K562 (cell line): ENCODE measurements around the gene CEP126. TPM values are rescaled to one million over a fixed set of nuclear protein-coding genes. Genes with fewer than 3 reads are reported as not detected.

Experiments used
- ATAC-seq: fragments of 200-7000 bp; cut with Tn5 transposase; 3 replicates; pipeline ENCODE4 v1.9.1; 2020; ENCODE audit warnings: moderate library complexity
- BruUV-seq: library from RNA; stranded (reverse); fragments of 400-500 nt; replicated peaks from 2 replicates; lab custom pipeline; 2021; lab: Mats Ljungman, UMichigan
- CTCF ChIA-PET: fragments of 300-600 bp; formaldehyde crosslinking; extraction: SDS; loops from one replicate; lab custom pipeline; 2021; ENCODE audit warnings: low intra/inter-chr PET ratio; lab: Yijun Ruan, JAX
- POLR2A ChIA-PET: fragments of 300-600, 350-650 bp; sonication (Branson Sonifier 250); formaldehyde crosslinking; extraction: SDS; loops from one replicate; lab custom pipeline; 2021; ENCODE audit warnings: antibody characterized with exemption, inconsistent platforms; lab: Yijun Ruan, JAX
- DNase-seq, 4 experiments: peaks; one replicate each; pipeline versions ENCODE4 v3.0.0 to v3.0.0-alpha.2; 2011 to 2018; ENCODE audit warnings: low spot score in 3 of 4, mixed read lengths in 3 of 4; ENCODE audit errors: extremely low read depth in 1 of 4
- FAIRE-seq: peaks from 2 replicates; lab custom pipeline; 2011; peaks lifted over from hg19 to GRCh38; lab: Jason Lieb, UNC
- H2AFZ ChIP-seq: 2 replicates; pipeline ENCODE4 v1.6.0; 2011; ENCODE audit warnings: low read depth, low read length, control low read depth, inconsistent platforms
- H3K27ac ChIP-seq: fragments of 200-600 bp; 3 replicates; pipeline ENCODE4 v1.8.0; 2011; ENCODE audit warnings: low read depth, mild to moderate bottlenecking, control low read depth, inconsistent platforms, low read length, moderate library complexity, mixed read lengths; ENCODE audit errors: extremely low read depth
- H3K27me3 ChIP-seq, 2 experiments: fragments of 300-600 bp in 1 of 2; 2 replicates in 1 of 2; 3 replicates in 1 of 2; pipeline versions ENCODE4 v1.6.0 to v1.8.0; 2011; ENCODE audit warnings: inconsistent platforms in 2 of 2, low read length in 2 of 2, mild to moderate bottlenecking in 1 of 2, mixed read lengths in 1 of 2, moderate library complexity in 1 of 2; ENCODE audit not compliant: control insufficient read depth in 2 of 2, insufficient read depth in 2 of 2
- H3K36me3 ChIP-seq: fragments of 300-600 bp; 3 replicates; pipeline ENCODE4 v1.8.0; 2011; ENCODE audit warnings: mild to moderate bottlenecking, low read length, inconsistent platforms; ENCODE audit not compliant: control insufficient read depth, insufficient read depth
- H3K4me1 ChIP-seq, 2 experiments: fragments of 200-600 bp in 1 of 2; replicated peaks in 1 of 2; 2 replicates in 1 of 2; 3 replicates in 1 of 2; pipeline versions ENCODE4 v1.5.1 to v1.8.0; 2011; ENCODE audit warnings: inconsistent platforms in 2 of 2, low read length in 2 of 2, mild to moderate bottlenecking in 1 of 2, mixed read lengths in 1 of 2, moderate library complexity in 1 of 2; ENCODE audit not compliant: control insufficient read depth in 2 of 2, insufficient read depth in 2 of 2
- H3K4me2 ChIP-seq: 2 replicates; pipeline ENCODE4 v1.6.1; 2011; ENCODE audit warnings: low read length, control low read depth, inconsistent platforms, mixed read lengths; ENCODE audit not compliant: insufficient read depth
- H3K4me3 ChIP-seq: fragments of 200-600 bp; sonication (generic), shearing (Covaris generic); 2 replicates; pipeline ENCODE4 v1.5.1; 2016; ENCODE audit warnings: control low read depth, inconsistent platforms
- H3K79me2 ChIP-seq: fragments of 200-600 bp; 3 replicates; pipeline ENCODE4 v1.8.0; 2011; ENCODE audit warnings: low read length, inconsistent platforms; ENCODE audit not compliant: control insufficient read depth, insufficient read depth
- H3K9ac ChIP-seq, 2 experiments: 2 replicates each; pipeline versions ENCODE4 v1.6.0 to v1.6.1; 2011; ENCODE audit warnings: low read depth in 2 of 2, low read length in 2 of 2, control low read depth in 1 of 2, inconsistent platforms in 1 of 2, mild to moderate bottlenecking in 1 of 2, mixed read lengths in 1 of 2; ENCODE audit not compliant: insufficient read depth in 1 of 2
- H3K9me1 ChIP-seq: one replicate; pipeline ENCODE4 v1.6.0; 2011; ENCODE audit warnings: inconsistent platforms, mild to moderate bottlenecking, low read length, moderate library complexity; ENCODE audit not compliant: control insufficient read depth, insufficient read depth
- H3K9me3 ChIP-seq: replicated peaks from 2 replicates; pipeline ENCODE4 v1.5.1; 2011; ENCODE audit warnings: low read depth, low read length, inconsistent platforms; ENCODE audit not compliant: control insufficient read depth, insufficient read depth
- H4K20me1 ChIP-seq: replicated peaks from 2 replicates; pipeline ENCODE4 v1.6.1; 2011; ENCODE audit warnings: low read length, inconsistent platforms, mixed read lengths; ENCODE audit not compliant: control insufficient read depth, insufficient read depth
- ATF3 ChIP-seq, 2 experiments: fragments of 450-650 bp in 1 of 2; sonication (generic) in 1 of 2; formaldehyde crosslinking in 1 of 2; IDR thresholded peaks in 1 of 2; conservative IDR thresholded peaks in 1 of 2; 2 replicates each; pipeline versions ENCODE4 v1.6.1 to v1.8.1; 2016 to 2023; ENCODE audit warnings: mild to moderate bottlenecking in 2 of 2, moderate library complexity in 2 of 2, inconsistent platforms in 1 of 2, missing genetic modification reagents in 1 of 2
- ATF7 ChIP-seq: fragments of 450-650 bp; IDR thresholded peaks from 2 replicates; pipeline ENCODE4 v1.7.1; 2014; ENCODE audit warnings: mild to moderate bottlenecking, moderate library complexity
- BRF1 ChIP-seq: IDR thresholded peaks from 3 replicates; pipeline ENCODE4 v1.6.1; 2011; ENCODE audit warnings: borderline replicate concordance, mild to moderate bottlenecking; ENCODE audit not compliant: insufficient read length; ENCODE audit errors: extremely low read depth
- CBX8 ChIP-seq: fragments of 200-600 bp; sonication (generic); IDR thresholded peaks from 2 replicates; pipeline ENCODE4 v1.6.1; 2012; ENCODE audit warnings: borderline replicate concordance, mixed run types, low read depth, mild to moderate bottlenecking, moderate library complexity, mixed read lengths, low read length, control low read depth, inconsistent platforms; ENCODE audit not compliant: poor library complexity, severe bottlenecking; ENCODE audit errors: extremely low read depth
- CC2D1A ChIP-seq: fragments of 450-650 bp; IDR thresholded peaks from 2 replicates; pipeline ENCODE4 v1.6.1; 2017; ENCODE audit warnings: mild to moderate bottlenecking
- CEBPB ChIP-seq: fragments of 450-650 bp; IDR thresholded peaks from 2 replicates; pipeline ENCODE4 v1.6.1; 2016; ENCODE audit warnings: missing genetic modification characterization, missing compliant biosample characterization
- ELF1 ChIP-seq: fragments of 200-800 bp; sonication (Bioruptor generic); IDR thresholded peaks from 2 replicates; pipeline ENCODE4 v1.6.1; 2016; ENCODE audit warnings: missing genetic modification characterization, missing compliant biosample characterization
- HNRNPH1 ChIP-seq: fragments of 200-400 bp; formaldehyde crosslinking; optimal IDR thresholded peaks from 2 replicates; pipeline ENCODE3; 2017; ENCODE audit warnings: low read depth, mild to moderate bottlenecking, low read length, moderate library complexity
- KDM1A ChIP-seq, 2 experiments: fragments of 450-650 bp; IDR thresholded peaks; 2 replicates each; pipeline ENCODE4 v1.6.1; 2016; ENCODE audit warnings: mild to moderate bottlenecking in 2 of 2
- NONO ChIP-seq, 2 experiments: fragments of 200-400 bp in 1 of 2; fragments of 450-650 bp in 1 of 2; formaldehyde crosslinking in 1 of 2; IDR thresholded peaks; 2 replicates each; pipeline ENCODE4 v1.6.1; 2017; ENCODE audit warnings: low read depth in 2 of 2, mild to moderate bottlenecking in 2 of 2, moderate library complexity in 2 of 2, low read length in 1 of 2
- RCOR1 ChIP-seq, 2 experiments: IDR thresholded peaks; 2 replicates each; pipeline ENCODE4 v1.6.1; 2012; ENCODE audit warnings: low read depth in 2 of 2, low read length in 2 of 2, borderline replicate concordance in 1 of 2, improper control_type of control experiment in 1 of 2
- TCFL5 ChIP-seq: fragments of 250-450 bp; sonication (Bioruptor Pico); conservative IDR thresholded peaks from 2 replicates; pipeline ENCODE4 v1.6.1; 2021; ENCODE audit warnings: mild to moderate bottlenecking, moderate library complexity, matching md5 sums
- TFE3 ChIP-seq: fragments of 450-650 bp; formaldehyde crosslinking; IDR thresholded peaks from 2 replicates; pipeline ENCODE4 v1.4.0; 2020; ENCODE audit warnings: mild to moderate bottlenecking, mixed read lengths
- ZC3H4 ChIP-seq: sonication (generic); formaldehyde crosslinking; IDR thresholded peaks from 2 replicates; pipeline ENCODE4 v1.9.0; 2021; ENCODE audit warnings: missing genetic modification reagents, borderline replicate concordance
- ZEB2 ChIP-seq: fragments of 450-650 bp; IDR thresholded peaks from 2 replicates; pipeline ENCODE4 v1.6.1; 2016
- ZKSCAN3 ChIP-seq: fragments of 250-450 bp; sonication (Bioruptor Pico); IDR thresholded peaks from 2 replicates; pipeline ENCODE4 v1.4.0; 2020
- ZNF263 ChIP-seq: sonication (generic); formaldehyde crosslinking; IDR thresholded peaks from 2 replicates; pipeline ENCODE4 v1.8.0; 2022; ENCODE audit warnings: mild to moderate bottlenecking, missing genetic modification reagents, borderline replicate concordance
- WGBS: fragments of 100-300 bp; shearing (Covaris generic); methylation state at CpG from one replicate; pipeline ENCODE4 v1.1.6; 2016; ENCODE audit warnings: low coverage, mixed read lengths; ENCODE audit not compliant: insufficient coverage; ENCODE audit errors: missing lambda C conversion rate; 5-methylcytosine and 5-hydroxymethylcytosine counted together
- in situ Hi-C: fragments of 300-500 bp; cut with MboI; formaldehyde crosslinking; loops from 4 replicates; pipeline ENCODE4 v1.15.0; 2018; ENCODE audit warnings: inconsistent platforms, mixed read lengths
- intact Hi-C: fragments of 100-400 bp; cut with micrococcal nuclease; formaldehyde crosslinking; loops from 2 replicates; pipeline ENCODE4 v1.14.2; 2022
- polyA plus RNA-seq, 8 experiments: library from polyadenylated mRNA; depleted of rRNA in 4 of 8; stranded (reverse) in 5 of 8; unstranded in 3 of 8; fragments of >200 nt; fragmentation: Nextera tagmentation in 2 of 8; fragmentation: Illumina TruSeq in 1 of 8; extraction: Ambion mirVana in 2 of 8; extraction: Trizol in 1 of 8; gene quantifications; 2 replicates each; pipeline versions ENCODE4 v1.2.1 to v1.2.3, GENCODE V29; 2011 to 2014; ENCODE audit warnings: inconsistent platforms in 1 of 8, missing spikeins in 1 of 8
- total RNA-seq, 7 experiments: library from RNA; depleted of rRNA in 6 of 7; stranded (reverse); fragments of >200 nt in 6 of 7; fragmentation: Illumina TruSeq in 2 of 7; extraction: Trizol in 2 of 7; gene quantifications; 2 replicates each; pipeline versions ENCODE4 v1.2.1 to v1.2.3, GENCODE V29; 2011 to 2021; ENCODE audit warnings: low replicate concordance in 1 of 7
- TF ChIP-seq, protein P1 (sequence below): fragments of 450-650 bp; IDR thresholded peaks from 2 replicates; pipeline ENCODE4 v1.6.1; 2017; ENCODE audit warnings: mild to moderate bottlenecking, moderate library complexity

The CEP126 gene
- total and polyA plus RNA-seq, 9 of the 15 experiments (the other 6 are each of a cell fraction or from before 2014, with no cell fraction given) = 0.01 to 0.11 (median 0.07) TPM; not detected in 3

- no peak overlapping the region for H2AFZ ChIP-seq
- no peak overlapping the region for H3K27ac ChIP-seq
- in situ Hi-C loops = no loop called here
- H3K36me3 ChIP-seq = no peaks in the 10 kb centered on the region
- no peak overlapping the region for H3K9ac ChIP-seq
- DNase-seq (no peak), ATAC-seq (no peak), FAIRE-seq (no peak)
- ChIA-PET POLR2A (no interaction called here), CTCF (no interaction called here)
- H3K4me1 ChIP-seq = no peaks in the 10 kb centered on the region
- H3K9me3 ChIP-seq = no peaks in the 10 kb centered on the region
- H3K79me2 ChIP-seq = no peaks in the 10 kb centered on the region
- WGBS = 0% methylated on average over 1 of the region's 1 CpG
- intact Hi-C loops = no loop called here
- no peaks in the 10 kb centered on the region for H3K9me1 ChIP-seq
- H3K4me2 ChIP-seq = no peak overlapping the region
- H3K27me3 ChIP-seq = no peaks in the 10 kb centered on the region
- BruUV-seq = no TSS peak
- H4K20me1 ChIP-seq = no peaks in the 10 kb centered on the region
- no peak overlapping the region for H3K4me3 ChIP-seq
- TF ChIP-seq ELF1 (tag) (no peak), RCOR1 (IDR thresholded peaks at IDR 0.05; ENCODE audit: borderline replicate concordance in 1 of 2, low read depth in 2 of 2, low read length in 2 of 2) (no peak), CBX8 (no peak), CC2D1A (no peak), HNRNPH1 (no peak), ZEB2 (no peak), NONO (IDR thresholded peaks at IDR 0.05; ENCODE audit: low read depth in 2 of 2, low read length in 1 of 2) (no peak), ZC3H4 (no peak), CEBPB (tag) (no peak), BRF1 (no peak), ATF3 (IDR thresholded peaks at IDR 0.05) (no peak), ATF3 (CRISPR knock-in tag; conservative IDR thresholded peaks at IDR 0.05) (no peak), ATF7 (no peak), TCFL5 (CRISPR knock-in tag) (no peak), KDM1A (IDR thresholded peaks at IDR 0.05) (no peak), TFE3 (CRISPR knock-in tag) (no peak), ZKSCAN3 (CRISPR knock-in tag) (no peak), ZNF263 (CRISPR knock-in tag) (no peak)
- TF ChIP-seq, protein P1, sequence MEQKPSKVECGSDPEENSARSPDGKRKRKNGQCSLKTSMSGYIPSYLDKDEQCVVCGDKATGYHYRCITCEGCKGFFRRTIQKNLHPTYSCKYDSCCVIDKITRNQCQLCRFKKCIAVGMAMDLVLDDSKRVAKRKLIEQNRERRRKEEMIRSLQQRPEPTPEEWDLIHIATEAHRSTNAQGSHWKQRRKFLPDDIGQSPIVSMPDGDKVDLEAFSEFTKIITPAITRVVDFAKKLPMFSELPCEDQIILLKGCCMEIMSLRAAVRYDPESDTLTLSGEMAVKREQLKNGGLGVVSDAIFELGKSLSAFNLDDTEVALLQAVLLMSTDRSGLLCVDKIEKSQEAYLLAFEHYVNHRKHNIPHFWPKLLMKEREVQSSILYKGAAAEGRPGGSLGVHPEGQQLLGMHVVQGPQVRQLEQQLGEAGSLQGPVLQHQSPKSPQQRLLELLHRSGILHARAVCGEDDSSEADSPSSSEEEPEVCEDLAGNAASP = no peak
Measured at GRCh38 chr11:101949680-101950220, 34.9 kb downstream of the CEP126 start.
